GM18909 (cell line): ENCODE results near the gene TBC1D10A.

Experiments
- ATAC-seq: cut with Tn5 transposase; IDR thresholded peaks from one replicate; pipeline ENCODE4 v1.9.1; 2021; ENCODE audit warnings: mild to moderate bottlenecking; ENCODE audit not compliant: unreplicated experiment, poor library complexity

The TBC1D10A gene

DNA sequence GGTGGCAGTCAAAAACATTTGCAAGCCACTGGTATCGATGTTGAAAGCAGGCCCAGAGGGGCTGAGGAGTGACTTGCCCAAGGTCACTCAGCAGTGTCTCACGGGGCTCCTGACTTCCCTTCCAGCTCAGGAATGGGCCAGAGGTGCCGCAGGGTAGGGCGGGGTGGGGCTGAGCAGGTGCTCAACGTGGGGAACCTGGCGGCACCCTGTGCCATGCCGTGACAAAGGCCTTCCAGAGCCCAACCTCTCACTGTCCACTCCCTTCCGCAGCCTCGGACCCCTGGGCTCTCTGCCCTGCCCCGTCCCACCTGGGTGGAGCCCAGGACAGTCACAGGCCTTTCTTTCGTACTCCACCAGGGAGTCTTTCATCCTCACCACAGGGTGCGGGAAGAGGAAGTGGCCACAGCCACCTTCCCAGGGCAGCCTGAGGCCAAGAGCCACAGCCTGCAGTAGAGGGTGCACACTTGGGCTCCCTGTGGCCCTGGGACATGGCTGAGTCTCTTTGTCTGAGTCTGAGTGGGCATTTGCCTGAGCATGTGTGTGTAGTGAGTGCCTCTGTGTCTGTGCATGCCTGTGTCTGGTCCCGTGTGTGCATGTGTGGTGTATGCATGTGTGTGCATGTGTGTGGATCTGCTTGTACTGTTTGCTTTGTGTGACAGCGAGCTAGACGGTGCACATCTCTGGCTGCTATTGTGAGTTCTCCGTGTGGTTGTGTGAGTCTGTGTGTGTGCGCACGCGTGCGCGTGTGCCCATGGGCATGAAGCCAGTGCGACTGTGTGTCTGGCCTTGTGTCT is 74.1 kb downstream of the TBC1D10A start:
- ATAC-seq = no peak

DNA sequence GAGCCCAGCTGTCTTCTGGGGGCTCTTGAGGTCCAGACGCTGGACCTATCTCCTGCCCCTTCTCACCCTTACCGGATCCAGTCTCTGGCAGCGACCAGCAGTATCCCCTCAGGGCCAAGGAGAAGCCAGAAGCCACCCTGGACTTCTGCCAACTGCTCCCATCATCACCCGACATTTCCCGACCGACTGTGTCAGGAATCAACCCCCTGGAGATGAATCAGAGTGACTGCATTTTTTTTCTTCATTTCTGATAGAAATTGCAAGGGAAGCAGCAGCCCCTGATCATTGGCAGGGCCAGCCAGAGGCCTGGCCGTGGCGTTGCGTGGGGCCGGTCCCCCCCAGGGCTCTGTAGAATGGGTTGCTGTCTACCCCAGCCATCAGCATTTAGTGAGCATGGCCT is 75.0 kb downstream of the TBC1D10A start:
- no peak for ATAC-seq

DNA sequence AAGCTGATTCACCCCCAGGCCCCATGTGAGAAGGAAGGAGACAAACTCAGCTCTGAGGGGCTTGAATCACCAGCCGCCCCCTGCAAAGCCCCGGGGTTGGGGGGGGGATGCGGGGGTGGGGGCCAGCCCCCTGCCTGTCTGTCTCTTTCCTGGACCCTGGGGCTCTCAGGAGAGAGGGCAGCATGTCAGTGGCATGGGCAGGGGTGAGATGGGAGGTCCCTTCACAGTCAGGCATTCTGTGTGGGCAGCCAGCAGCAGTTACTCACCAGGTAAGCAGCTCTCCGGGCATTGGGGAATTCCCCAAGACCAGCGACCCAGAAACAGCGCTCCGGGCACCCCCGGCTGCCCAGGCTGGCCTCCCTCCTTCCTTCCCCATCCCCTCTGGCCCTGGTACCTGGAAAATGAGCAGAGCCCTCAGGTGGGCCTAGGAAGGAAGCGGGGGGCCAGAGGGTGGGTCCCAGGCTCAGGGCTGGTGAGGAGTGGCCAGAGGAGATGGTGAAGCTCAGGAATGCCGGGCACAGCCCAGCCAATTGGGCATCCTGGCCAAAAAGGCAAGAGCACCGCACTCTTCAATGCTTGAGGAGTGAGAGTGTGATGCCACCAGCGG is 76.0 kb downstream of the TBC1D10A start:
- ATAC-seq = no peak

DNA sequence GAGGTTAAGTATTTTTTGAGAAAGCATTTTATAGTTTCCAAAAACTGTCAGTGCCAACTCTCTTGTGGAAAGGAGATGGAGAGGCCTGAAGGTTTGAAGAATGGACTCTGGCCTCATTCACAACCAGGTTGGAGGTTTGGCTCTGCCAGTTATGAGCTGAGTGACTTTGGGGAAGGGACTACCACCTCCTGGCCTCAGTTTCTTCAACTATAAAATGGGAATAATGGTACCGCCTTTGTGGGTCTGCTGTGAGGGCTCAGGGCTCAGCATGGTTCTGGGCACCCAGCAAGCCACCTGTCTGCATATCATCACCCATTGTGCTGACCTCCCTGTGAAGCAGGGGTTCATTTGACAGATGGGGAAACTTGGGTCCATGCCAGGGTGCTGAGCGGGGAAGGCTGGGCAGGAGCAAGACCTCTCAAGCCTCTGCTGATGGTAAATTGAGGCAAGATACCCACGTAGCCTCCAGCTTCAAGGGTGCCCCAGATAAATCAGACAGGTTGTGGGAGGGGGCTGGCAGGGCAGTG is 76.6 kb downstream of the TBC1D10A start:
- no peak for ATAC-seq

DNA sequence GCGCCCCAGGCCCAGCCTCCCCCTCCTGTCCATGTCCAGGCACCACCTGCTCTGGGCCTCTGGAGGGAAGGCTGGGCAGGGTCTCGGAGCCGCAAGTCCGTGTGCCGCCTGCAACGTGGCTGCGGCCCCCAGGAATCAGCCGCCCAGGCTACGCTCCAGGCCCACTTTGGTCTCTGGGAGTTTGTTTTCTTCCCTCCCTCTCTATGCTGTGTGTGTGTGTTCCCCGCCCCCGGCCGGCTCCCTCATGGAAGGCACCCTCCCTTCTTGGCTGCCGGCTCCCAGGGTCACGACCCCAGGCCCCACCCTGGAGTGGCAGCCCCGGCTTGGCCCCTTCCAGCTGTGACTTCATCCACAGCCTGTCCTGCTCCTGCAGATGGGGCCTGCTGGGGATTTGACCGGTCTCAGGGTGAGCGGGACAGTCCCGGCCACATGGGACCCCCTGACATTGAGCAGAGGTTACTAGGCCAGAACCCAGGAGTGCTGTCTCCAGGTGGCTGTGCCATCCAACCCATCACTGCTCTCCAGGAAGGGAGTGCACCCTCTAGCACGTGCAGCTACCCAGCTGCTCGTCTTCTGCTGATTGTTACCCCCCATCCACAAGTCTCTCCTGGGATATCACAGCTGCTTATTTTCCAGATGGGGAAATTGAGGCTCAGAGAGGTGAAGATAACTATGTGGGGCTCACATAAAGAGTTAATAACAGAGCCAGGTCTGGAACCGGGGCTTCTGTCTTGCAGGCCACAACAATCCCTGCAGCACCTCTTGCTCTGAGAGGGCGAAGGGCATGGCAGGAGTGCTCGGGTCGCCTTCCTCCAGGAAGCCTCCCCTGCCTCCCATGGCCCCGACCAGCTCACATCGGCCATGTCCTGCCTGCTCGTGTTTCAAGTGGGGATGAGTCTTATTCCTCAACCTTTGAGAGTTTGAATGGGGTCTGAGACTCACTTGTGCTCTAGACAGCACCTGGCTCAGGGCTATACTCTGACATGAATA is 77.4 kb downstream of the TBC1D10A start:
- ATAC-seq = no peak

DNA sequence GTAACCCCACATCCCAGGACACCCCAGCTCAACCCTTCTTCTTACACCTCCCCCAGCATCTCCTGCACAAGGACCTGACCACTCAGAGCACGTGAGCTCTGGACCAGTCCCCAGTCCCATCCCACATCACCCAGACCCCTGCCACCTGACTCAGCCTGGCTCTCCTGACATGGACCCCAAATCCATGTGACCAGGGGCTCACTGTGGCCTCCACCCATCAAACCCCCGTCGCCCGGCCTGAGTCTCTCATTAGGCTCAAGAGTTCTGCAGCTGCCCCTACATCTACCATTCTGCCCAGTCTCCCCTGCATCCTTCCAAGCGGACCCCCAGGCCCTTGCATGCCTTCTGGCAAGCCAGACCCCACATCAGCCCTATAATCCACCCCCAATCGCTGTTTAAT is 78.3 kb downstream of the TBC1D10A start:
- ATAC-seq = no peak

DNA sequence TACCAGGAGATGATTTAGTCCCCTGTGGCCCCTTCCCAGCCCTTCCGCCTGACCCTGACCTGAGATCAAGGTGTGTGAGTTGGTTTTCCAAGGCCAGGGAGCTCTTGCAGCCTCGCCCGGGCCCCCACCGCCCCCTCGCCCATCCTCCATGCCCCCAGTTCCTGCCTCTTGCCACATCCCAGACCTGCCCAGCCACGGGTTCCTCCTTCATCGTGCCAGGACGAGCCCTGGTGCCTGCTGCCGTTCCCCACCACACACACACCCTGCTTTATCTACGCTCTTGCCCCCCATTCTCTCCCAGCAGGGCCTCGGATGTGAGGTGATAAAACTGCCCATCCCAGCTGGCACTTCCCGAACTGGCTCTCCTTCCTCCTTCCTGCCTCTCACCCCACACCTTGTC is 78.8 kb downstream of the TBC1D10A start:
- ATAC-seq = no peak

DNA sequence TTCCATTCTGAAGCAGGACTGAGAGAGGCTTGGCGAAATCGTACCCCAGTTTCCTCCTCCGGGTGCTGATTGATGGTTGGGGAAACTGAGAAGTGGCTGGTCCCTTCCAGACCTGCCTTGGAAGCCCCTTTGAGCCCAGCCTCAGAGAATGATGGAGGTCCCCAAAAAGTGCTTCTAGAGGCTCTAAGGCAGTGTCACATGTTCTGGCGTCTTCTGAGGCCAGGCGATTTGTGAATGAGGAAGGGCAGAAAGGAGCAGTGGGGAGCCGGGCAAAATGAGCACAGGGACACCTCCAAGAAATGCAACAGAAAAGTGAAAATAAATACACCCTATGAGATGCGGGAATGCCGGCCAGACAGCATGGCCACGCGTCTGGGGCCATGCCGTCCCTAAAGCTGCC is 79.2 kb downstream of the TBC1D10A start:
- no peak for ATAC-seq

DNA sequence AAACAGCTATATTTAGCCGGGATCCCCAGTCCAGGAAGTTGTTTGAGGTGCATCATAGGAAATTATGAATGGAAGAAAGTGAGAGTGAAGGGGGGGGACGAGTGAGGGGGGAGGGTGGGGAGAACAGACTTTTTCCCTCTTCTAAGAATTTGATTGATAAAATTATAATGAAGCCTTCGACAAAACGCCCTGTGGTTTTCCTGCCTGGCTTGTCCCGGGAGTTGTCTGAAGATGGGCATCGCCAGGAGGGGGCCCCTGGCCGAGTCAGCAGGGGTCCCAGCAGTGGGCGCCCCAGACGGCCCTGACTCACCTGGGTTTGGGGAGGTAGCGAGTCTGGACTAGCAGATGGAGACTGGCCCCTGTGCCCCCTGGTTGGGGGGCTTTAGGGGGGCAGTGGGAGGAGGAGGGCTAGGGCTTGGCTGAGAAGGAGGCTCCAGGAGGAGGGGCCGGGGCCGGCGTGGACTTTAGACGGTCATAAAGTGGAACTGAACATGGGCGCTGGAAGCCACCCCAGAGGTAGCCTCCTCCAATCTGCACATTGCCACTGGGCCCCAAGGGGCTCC is 79.8 kb downstream of the TBC1D10A start:
- no peak for ATAC-seq

DNA sequence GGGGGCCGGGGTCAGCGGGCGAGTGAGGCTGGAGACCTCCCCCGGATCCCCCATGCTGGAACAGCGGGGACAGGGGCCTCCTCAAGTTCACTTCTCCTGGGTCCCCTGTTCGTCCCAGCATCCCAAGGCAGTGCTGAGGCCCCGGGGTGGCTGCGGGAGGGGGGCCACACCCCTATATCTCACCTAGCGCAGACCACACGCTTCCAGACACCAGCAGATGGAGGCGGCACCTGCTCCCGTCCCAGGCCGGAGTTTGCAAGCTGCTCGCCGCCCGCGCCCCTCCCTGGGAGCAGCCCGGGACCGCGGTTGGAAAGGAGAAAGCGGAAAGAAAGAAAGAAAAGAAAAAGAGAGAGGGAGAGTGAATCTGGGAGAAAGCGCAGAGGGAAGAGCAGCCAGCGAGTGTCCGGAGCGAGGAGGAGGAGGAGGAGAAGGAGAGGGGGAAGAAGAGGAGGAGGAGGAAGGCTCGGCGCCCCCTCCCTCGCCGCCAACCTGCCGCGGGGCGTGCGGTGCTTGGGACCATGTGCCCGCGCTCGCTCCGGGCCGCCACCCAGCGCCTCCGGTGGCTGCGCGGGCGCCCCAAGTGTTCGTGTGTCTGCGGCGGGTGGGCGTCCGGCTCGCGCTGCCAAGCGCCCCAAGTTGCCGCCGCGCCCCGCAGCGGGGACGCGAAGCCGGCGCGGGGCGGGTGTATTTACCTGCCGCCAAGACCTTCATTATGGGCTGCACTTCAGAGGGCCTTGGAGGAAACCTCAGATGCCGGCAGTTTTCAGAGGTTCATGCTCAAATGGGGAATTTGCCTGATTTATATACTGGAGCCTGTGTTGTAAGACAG is 80.5 kb downstream of the TBC1D10A start, which contains the start of gene LIF:
LIF (minus strand) TSS at position 775 of the 829 bp plus-strand sequence; CDS start at position 711, 64 bp downstream.
- ATAC-seq = no peak

DNA sequence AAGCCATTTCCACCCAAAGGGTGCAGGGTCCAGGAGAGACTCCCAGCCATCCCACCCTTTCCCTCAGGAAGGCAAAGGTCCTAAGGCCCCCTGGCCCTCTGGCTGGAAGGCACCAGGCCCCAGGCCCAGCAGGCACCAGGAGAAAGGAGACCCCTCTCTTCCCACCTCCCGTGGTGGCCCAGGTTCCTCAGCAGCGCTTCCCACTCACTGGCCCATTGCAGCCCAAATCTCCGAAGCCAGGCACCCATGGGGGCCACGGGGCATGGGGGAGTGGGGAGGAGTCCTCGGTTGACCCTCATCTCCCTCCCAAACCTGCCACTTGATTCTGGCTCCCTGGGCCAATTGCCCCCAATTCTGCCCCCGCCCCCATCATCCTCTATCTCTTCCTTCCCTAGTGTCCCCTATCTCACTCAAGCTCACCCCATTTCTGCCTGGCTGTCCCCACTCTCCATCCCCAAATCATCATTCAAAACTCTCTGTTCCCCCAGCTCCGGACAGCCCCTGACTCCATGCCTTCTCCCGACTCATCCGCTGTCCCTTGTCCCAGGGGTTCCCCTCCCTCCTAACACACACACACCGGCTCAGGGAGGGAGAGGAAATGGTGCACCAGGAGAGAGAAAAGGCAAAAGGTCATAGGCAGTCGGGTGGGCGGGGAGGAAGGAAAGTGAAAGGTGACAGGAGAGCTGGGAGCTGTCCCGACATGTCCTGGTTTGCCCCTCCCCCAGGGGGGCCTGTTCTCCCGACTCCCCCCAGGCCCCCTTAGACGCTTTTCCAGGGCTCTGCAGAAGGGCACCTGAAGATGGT is 81.4 kb downstream of the TBC1D10A start:
- ATAC-seq = no peak

DNA sequence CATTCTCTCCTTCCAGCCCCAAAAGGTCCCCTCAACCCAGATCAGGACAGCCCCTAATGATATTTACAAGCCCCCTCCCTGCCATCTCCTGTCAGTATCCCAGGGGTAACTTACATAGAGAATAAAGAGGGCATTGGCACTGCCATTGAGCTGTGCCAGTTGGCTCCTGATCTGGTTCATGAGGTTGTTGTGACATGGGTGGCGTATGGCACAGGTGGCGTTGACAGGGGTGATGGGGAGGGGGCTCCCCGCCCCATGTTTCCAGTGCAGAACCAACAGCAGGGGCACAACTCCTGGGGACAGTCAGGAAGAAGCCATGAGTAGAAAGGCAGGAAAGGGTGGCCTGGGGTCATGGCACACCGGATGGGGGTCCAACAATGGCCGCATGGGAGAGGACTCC is 82.1 kb downstream of the TBC1D10A start:
- no peak for ATAC-seq

DNA sequence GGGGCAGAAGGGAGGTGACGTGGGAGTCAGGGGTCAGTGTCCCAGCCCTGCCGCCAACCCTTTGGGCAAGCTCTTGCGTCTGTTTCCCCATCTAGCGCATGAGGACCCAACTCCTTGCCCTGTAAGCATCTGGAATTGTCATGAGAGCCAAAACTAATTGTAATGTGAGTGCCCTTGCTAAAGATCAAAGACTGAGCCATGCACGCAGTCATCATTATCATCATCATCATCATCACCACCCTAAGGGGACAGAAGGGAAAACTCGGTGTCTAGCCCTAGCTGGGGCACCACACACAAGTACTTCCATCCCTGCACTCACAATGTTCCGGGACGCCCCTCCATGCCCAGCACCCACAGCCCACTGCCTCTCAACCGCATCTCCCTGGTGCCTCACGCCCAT is 82.7 kb downstream of the TBC1D10A start:
- ATAC-seq = no peak

DNA sequence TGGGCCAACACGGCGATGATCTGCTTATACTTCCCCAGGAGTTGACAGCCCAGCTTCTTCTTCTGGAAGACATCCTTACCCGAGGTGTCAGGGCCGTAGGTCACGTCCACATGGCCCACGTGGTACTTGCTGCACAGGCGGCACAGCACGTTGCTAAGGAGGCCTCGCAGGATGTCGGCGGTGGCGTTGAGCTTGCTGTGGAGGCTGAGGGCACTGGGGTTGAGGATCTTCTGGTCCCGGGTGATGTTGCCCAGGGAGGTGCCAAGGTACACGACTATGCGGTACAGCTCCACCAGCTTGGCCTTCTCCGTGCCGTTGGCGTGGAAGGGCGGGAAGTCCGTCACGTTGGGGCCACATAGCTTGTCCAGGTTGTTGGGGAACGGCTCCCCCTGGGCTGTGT is 83.1 kb downstream of the TBC1D10A start:
- ATAC-seq = no peak
